Fibroblast of lung (primary cell): Measurements from ENCODE around the gene KDM4D.

Experiments
- CTCF ChIP-seq, 2 donors: IDR thresholded peaks in 1 of 2; conservative IDR thresholded peaks in 1 of 2; 1 replicate in 1 of 2; 2 replicates in 1 of 2; pipeline ENCODE4 v1.5.1; 2011 to 2012; ENCODE audit warnings: low read length in 2 of 2, control low read depth in 1 of 2, inconsistent platforms in 1 of 2, low read depth in 1 of 2, mild to moderate bottlenecking in 1 of 2
- EZH2 ChIP-seq: IDR thresholded peaks from 2 replicates; pipeline ENCODE4 v1.5.1; 2012; ENCODE audit warnings: low read length, control low read depth, mild to moderate bottlenecking; ENCODE audit errors: missing control alignments

DNA sequence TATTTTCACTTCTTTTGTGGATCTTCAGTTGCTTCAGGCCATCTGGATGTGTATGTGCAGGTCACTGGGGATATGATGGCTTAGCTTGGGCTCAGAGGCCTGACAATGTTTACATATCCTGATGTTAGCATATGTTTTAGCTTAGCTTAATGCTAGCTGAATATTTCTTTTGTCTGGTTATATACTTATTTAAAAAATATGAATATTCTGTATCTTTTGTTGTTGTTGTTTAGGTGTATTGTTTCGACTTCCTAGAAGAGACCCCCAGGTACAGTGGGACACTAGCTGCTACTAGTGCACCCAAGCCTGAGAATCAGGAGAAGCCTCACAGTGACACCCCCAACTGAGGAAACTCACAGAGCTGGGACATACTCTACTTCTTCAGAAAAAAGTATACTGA lies 51.4 kb downstream of the KDM4D start, which contains the start of gene KDM4E:
- TF ChIP-seq CTCF (conservative IDR thresholded peaks at IDR 0.05 in 1 of 2, IDR thresholded peaks at IDR 0.05 in 1 of 2; ENCODE audit: low read depth in 1 of 2, low read length in 2 of 2) (no peak), EZH2 (no peak)
